OCI-LY3 (cell line): ENCODE measurements around the gene ZKSCAN1.

Source experiments
- EZH2phosphoT487 ChIP-seq: fragments of 200-600 bp; shearing (Covaris generic); IDR thresholded peaks from 2 replicates; pipeline ENCODE4 v1.6.1; 2018; ENCODE audit warnings: antibody characterized with exemption, mixed run types, low read depth
- TF ChIP-seq, protein P1 (sequence below): fragments of 200-600, 300-600 bp; sonication (generic); IDR thresholded peaks from 2 replicates; pipeline ENCODE4 v1.5.1; 2014; ENCODE audit warnings: antibody characterized with exemption, low read length, low read depth

GRCh38 chr7:100085515-100085914 lies 70.1 kb downstream of the ZKSCAN1 start:
- TF ChIP-seq, protein P1, sequence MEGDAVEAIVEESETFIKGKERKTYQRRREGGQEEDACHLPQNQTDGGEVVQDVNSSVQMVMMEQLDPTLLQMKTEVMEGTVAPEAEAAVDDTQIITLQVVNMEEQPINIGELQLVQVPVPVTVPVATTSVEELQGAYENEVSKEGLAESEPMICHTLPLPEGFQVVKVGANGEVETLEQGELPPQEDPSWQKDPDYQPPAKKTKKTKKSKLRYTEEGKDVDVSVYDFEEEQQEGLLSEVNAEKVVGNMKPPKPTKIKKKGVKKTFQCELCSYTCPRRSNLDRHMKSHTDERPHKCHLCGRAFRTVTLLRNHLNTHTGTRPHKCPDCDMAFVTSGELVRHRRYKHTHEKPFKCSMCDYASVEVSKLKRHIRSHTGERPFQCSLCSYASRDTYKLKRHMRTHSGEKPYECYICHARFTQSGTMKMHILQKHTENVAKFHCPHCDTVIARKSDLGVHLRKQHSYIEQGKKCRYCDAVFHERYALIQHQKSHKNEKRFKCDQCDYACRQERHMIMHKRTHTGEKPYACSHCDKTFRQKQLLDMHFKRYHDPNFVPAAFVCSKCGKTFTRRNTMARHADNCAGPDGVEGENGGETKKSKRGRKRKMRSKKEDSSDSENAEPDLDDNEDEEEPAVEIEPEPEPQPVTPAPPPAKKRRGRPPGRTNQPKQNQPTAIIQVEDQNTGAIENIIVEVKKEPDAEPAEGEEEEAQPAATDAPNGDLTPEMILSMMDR, result no peak
- TF ChIP-seq EZH2phosphoT487, result no peak
